Breast epithelium (tissue), 3 donors: Measurements from ENCODE around the gene ZMIZ1.

Experiments
- POLR2AphosphoS5 ChIP-seq, 3 donors: sonication (generic); formaldehyde crosslinking; IDR thresholded peaks; one replicate each; pipeline ENCODE4 v1.6.1; 2017; ENCODE audit warnings: antibody characterized with exemption in 3 of 3
- TF ChIP-seq, protein P1 (sequence below), 3 donors: fragments of 450-650 bp; IDR thresholded peaks; one replicate each; pipeline ENCODE4 v1.5.1; 2016 to 2017; ENCODE audit warnings: antibody characterized with exemption in 3 of 3, mild to moderate bottlenecking in 3 of 3, moderate library complexity in 3 of 3

DNA sequence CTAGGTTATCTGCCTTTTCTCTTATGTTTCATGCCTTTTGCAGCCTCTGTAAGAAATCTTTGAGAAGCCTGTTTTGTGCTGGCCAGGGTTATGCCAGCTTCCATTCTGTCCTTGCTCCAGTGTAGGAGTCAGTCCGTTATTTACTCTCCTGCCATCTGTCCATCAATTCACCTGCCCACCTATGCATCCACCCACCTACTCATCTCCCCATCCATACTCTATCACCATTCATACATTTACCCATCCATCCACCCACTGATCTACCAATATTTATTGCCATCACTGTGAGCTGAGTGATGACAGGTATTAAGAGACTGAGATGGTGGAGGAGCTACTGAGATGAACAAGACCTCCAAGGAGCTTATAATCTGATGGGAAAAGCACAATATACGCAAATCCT lies 265.8 kb downstream of the ZMIZ1 start:
- TF ChIP-seq, protein P1, sequence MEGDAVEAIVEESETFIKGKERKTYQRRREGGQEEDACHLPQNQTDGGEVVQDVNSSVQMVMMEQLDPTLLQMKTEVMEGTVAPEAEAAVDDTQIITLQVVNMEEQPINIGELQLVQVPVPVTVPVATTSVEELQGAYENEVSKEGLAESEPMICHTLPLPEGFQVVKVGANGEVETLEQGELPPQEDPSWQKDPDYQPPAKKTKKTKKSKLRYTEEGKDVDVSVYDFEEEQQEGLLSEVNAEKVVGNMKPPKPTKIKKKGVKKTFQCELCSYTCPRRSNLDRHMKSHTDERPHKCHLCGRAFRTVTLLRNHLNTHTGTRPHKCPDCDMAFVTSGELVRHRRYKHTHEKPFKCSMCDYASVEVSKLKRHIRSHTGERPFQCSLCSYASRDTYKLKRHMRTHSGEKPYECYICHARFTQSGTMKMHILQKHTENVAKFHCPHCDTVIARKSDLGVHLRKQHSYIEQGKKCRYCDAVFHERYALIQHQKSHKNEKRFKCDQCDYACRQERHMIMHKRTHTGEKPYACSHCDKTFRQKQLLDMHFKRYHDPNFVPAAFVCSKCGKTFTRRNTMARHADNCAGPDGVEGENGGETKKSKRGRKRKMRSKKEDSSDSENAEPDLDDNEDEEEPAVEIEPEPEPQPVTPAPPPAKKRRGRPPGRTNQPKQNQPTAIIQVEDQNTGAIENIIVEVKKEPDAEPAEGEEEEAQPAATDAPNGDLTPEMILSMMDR (IDR thresholded peaks at IDR 0.05) = no peak
- TF ChIP-seq POLR2AphosphoS5 (IDR thresholded peaks at IDR 0.05) = no peak
